ENCODE measurements around the gene SSX2.
"Not testable (repeated sequence)": the region's sequence is repeated elsewhere in the genome, so short reads cannot be mapped to it uniquely, and the experiment has no call there.

The SSX2 gene

GRCh38 chrX:52707078-52707477 is at the start of gene SSX2:
SSX2 (minus strand) TSS chrX:52707178; CDS start chrX:52705749, 1,429 bp downstream.
- not testable (repeated sequence) for DNase-seq

DNA sequence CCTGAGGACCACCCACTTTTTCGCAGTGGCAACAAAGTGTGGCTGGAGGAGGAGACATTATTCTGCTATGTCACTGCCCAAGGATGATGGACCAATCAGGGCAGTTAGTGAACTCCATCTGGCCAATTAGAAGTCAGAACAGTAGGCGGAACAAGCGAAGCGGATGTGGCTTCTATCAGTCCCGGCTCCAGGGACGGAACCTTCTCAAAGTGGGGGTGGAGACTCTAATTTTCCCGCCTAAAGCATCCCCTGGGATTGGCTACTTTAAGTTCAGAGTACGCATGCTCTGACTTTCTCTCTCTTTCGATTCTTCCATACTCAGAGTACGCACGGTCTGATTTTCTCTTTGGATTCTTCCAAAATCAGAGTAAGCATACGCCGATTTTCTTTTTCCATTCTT is 44.0 kb upstream of the SSX2 start, which contains the start of gene SSX2B:
TSS of gene SSX2B (plus strand) at position 301 of the 400 bp plus-strand sequence. CDS start 1,429 bp downstream, outside the sequence.
- DNase-seq, result not testable (repeated sequence)

- not testable (repeated sequence) for DNase-seq
Measured at GRCh38 chrX:52692034-52692433, 14.9 kb downstream of the SSX2 start.

GRCh38 chrX:52662218-52662617 is 44.8 kb downstream of the SSX2 start:
- DNase-seq, result not testable (repeated sequence)

- DNase-seq, result not testable (repeated sequence)
Measured at GRCh38 chrX:52655475-52655874, 51.5 kb downstream of the SSX2 start.

GRCh38 chrX:52654800-52655199 is 52.2 kb downstream of the SSX2 start, which contains the start of gene SSX7:
SSX7 (minus strand) TSS chrX:52654900; CDS start chrX:52653472, 1,428 bp downstream.
- DNase-seq, result not testable (repeated sequence)

DNA sequence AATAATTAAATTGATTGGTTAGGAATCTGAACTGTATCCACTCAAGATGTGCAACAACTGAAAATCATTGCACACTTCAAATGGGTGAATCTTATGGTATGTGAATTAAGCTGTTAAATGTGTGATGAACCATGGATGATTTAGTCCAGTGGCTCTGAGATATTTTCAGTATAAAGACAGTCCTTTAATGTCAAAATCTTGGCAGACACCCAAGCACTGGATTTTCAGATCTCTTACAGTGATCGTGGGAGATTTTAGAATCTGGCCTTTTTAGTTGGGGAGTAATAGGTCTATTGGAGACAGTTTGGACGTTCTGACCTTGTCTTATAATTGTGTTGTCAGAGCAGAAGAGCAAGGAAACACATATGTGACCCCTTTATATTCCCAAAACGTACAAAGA is 56.3 kb downstream of the SSX2 start:
- not testable (repeated sequence) for DNase-seq

- DNase-seq, result not testable (repeated sequence)
Measured at GRCh38 chrX:52648956-52649355, 58.0 kb downstream of the SSX2 start.
